GM21717 (cell line): ENCODE data around the gene RIMBP2.

ENCODE experiments used
- ATAC-seq: cut with Tn5 transposase; IDR thresholded peaks from one replicate; pipeline ENCODE4 v1.9.1; 2021; ENCODE audit warnings: mild to moderate bottlenecking, moderate library complexity; ENCODE audit not compliant: unreplicated experiment

RIMBP2 gene

DNA sequence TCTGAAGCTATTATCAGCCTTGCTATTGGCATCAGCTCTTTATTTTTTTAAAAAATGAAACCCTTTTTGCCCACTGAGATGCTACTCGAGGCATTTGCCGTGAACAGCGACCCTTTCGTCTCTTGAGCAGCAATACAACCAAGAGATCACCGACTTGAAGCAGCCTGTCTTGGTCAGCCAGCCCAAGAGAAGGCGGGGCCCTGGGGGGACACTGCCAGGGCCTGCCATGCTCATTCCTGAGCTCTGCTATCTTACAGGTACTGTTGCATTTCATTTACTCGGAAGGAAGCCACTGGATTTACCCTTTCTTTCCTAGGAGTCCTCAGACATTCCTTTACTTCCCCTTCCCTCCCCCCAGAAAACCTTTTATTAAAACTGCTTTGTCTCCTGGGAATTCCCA, 361.7 kb downstream of the RIMBP2 start:
- ATAC-seq: no peak

DNA sequence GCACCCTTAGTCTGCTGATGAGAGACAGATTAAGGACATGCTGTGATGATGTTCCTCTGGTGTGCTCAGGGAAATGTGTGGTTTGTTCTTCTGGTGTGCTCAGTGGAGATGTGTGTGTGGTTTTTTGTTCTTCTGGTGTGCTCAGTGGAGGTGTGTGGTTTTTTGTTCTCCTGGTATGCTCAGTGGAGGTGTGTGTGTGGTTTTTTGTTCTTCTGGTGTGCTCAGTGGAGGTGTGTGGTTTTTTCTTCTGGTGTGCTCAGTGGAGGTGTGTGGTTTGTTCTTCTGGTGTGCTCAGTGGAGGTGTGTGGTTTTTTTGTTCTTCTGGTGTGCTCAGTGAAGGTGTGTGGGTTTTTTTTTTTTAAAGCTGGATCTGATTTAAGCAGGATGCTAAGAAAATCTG, 363.0 kb downstream of the RIMBP2 start:
- no peak for ATAC-seq

DNA sequence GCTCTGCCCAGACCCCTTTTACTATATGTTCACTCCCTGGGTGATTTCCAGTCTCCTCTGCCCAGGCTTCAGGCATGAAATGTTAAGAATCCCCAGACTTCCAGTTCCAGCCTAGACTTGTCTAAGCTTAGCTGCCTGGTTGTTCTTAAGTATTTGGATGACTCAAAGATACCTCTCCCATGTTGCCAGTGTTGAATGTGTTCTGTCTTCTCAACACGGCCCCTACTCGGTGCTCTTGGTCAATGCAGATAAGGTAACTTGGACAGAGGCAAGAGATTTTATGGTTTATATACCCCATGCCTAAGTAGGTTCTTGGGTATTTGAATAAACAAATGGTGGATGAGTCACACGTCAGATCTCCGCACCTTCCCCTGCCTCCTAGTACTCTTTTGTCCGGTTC, 364.8 kb downstream of the RIMBP2 start:
- no peak for ATAC-seq

DNA sequence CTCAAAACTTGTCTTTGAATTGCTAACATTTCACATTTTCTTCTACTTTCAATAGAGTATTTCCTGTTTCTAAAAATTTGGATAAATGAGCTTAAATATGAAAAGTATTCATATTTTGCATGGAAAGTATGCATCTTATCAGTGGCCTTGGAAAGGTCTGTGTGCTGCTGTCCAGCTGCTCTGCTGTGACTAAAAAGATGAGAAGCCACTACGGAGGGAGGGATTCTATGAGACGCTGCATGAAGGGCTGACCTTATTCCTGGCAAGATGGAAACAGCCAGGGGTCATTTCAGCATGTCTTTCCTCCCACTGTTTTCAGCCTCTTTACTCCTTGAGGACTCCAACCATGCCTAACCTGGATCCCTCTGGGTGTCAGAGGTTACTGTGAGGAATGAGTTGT, 365.4 kb downstream of the RIMBP2 start:
- ATAC-seq: no peak

DNA sequence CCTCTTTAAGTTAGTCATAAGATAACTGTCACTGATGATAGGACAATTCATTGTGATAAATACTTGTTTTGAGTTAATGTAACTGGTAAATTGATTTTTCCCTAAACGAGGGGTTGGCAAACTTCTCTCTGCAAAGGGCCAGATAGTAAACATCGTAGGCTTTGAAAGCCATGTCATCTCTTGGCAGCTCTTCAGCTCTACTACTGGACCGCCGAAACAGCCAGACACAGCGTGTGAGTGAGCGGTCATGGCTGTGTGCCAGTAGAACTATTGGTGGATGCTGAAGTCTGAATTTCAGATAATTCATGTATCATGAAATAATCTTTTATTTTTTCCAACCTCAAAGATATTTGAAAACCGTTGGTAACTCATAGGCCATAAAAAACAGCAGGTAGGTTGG, 368.5 kb downstream of the RIMBP2 start:
- no peak for ATAC-seq
